Astrocyte (in vitro differentiated cells and primary cell): ENCODE measurements around the gene SCLT1.

Experiments used
- EZH2 ChIP-seq: IDR thresholded peaks from 2 replicates; pipeline ENCODE4 v1.6.1; 2012; ENCODE audit warnings: mild to moderate bottlenecking, low read length, inconsistent platforms; ENCODE audit not compliant: insufficient read depth
- TF ChIP-seq, protein P1 (sequence below): IDR thresholded peaks from 2 replicates; pipeline ENCODE4 v1.5.1; 2011; ENCODE audit warnings: low read depth, mild to moderate bottlenecking, inconsistent platforms, low read length, moderate library complexity; ENCODE audit not compliant: insufficient read depth

DNA sequence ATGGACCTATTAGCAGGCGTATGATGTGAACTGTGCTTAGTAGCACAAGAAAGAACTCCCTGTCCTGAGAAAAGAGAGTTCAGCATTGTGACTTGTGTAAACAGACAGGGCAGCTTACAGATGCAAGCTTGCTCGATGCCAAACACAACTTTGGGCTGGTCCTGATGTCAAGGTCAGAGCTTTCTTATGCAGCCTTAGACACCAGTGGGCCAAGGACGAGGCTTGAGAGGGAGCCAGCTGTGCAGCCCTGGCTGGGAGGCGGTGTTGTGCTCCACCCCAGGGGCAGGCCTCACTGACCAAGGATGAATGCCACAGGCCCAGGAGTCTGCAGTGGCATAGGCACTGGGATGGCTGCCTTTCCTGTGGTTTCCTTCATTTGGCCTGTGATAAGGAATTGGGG is 248.4 kb downstream of the SCLT1 start:
- no peak for TF ChIP-seq EZH2
- TF ChIP-seq, protein P1, sequence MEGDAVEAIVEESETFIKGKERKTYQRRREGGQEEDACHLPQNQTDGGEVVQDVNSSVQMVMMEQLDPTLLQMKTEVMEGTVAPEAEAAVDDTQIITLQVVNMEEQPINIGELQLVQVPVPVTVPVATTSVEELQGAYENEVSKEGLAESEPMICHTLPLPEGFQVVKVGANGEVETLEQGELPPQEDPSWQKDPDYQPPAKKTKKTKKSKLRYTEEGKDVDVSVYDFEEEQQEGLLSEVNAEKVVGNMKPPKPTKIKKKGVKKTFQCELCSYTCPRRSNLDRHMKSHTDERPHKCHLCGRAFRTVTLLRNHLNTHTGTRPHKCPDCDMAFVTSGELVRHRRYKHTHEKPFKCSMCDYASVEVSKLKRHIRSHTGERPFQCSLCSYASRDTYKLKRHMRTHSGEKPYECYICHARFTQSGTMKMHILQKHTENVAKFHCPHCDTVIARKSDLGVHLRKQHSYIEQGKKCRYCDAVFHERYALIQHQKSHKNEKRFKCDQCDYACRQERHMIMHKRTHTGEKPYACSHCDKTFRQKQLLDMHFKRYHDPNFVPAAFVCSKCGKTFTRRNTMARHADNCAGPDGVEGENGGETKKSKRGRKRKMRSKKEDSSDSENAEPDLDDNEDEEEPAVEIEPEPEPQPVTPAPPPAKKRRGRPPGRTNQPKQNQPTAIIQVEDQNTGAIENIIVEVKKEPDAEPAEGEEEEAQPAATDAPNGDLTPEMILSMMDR = no peak
